CD14-positive monocyte (primary cell): ENCODE measurements around the gene SCG5. TPM values are rescaled to one million over a fixed set of nuclear protein-coding genes. Genes with fewer than 3 reads are reported as not detected.

Experiments
- DNase-seq, 3 donors: peaks; one replicate each; pipeline ENCODE4 v3.0.0-alpha.2; 2011 to 2022
- H2AFZ ChIP-seq: 2 replicates; pipeline ENCODE4 v1.6.0; 2012; ENCODE audit warnings: mild to moderate bottlenecking, low read depth, low read length, inconsistent platforms; ENCODE audit not compliant: insufficient read depth, poor library complexity, severe bottlenecking
- H3K27ac ChIP-seq, 2 donors: 1 replicate in 1 of 2; 2 replicates in 1 of 2; pipeline ENCODE4 v1.5.1; 2012 to 2013; ENCODE audit warnings: low read length in 2 of 2, control low read depth in 1 of 2, inconsistent platforms in 1 of 2, low read depth in 1 of 2, mild to moderate bottlenecking in 1 of 2
- H3K27me3 ChIP-seq, 2 donors: one replicate each; pipeline versions ENCODE4 v1.6.0 to v1.6.1; 2011 to 2013; ENCODE audit warnings: low read length in 2 of 2; ENCODE audit not compliant: control insufficient read depth in 2 of 2, insufficient read depth in 2 of 2
- H3K36me3 ChIP-seq, 2 donors: replicated peaks in 1 of 2; 1 replicate in 1 of 2; 2 replicates in 1 of 2; pipeline versions ENCODE4 v1.5.1 to v1.6.1; 2012 to 2013; ENCODE audit warnings: low read length in 2 of 2, control low read depth in 1 of 2, inconsistent platforms in 1 of 2, mild to moderate bottlenecking in 1 of 2; ENCODE audit not compliant: insufficient read depth in 2 of 2, control insufficient read depth in 1 of 2
- H3K4me1 ChIP-seq, 2 donors: 1 replicate in 1 of 2; 2 replicates in 1 of 2; pipeline versions ENCODE4 v1.5.1 to v1.6.1; 2012 to 2013; ENCODE audit warnings: low read length in 2 of 2, control low read depth in 1 of 2, inconsistent platforms in 1 of 2, mild to moderate bottlenecking in 1 of 2, moderate library complexity in 1 of 2; ENCODE audit not compliant: insufficient read depth in 2 of 2, control insufficient read depth in 1 of 2
- H3K4me2 ChIP-seq: replicated peaks from 2 replicates; pipeline ENCODE3; 2012; ENCODE audit warnings: low read length, moderate library complexity, mild to moderate bottlenecking; ENCODE audit not compliant: poor library complexity, severe bottlenecking; ENCODE audit errors: extremely low read depth
- H3K4me3 ChIP-seq, 3 experiments: fragments of 200-600 bp in 1 of 3; sonication (generic) in 1 of 3; replicated peaks in 1 of 3; 1 replicate in 2 of 3; 2 replicates in 1 of 3; pipeline ENCODE4 v1.5.1; 2011 to 2013; ENCODE audit warnings: low read length in 3 of 3, mild to moderate bottlenecking in 3 of 3, control low read depth in 2 of 3, low read depth in 2 of 3, inconsistent platforms in 1 of 3, moderate library complexity in 1 of 3
- H3K79me2 ChIP-seq: 2 replicates; pipeline ENCODE4 v1.6.0; 2012; ENCODE audit warnings: mild to moderate bottlenecking, control low read depth, inconsistent platforms, low read length, moderate library complexity; ENCODE audit not compliant: insufficient read depth
- H3K9ac ChIP-seq: 2 replicates; pipeline ENCODE4 v1.6.0; 2017; ENCODE audit warnings: low read length, mild to moderate bottlenecking; ENCODE audit not compliant: insufficient read depth, poor library complexity, severe bottlenecking
- H3K9me3 ChIP-seq, 2 donors: replicated peaks in 1 of 2; 1 replicate in 1 of 2; 2 replicates in 1 of 2; pipeline versions ENCODE4 v1.5.1 to v1.6.1; 2012 to 2013; ENCODE audit warnings: low read length in 2 of 2, control low read depth in 1 of 2; ENCODE audit not compliant: control insufficient read depth in 1 of 2, insufficient read depth in 1 of 2
- H4K20me1 ChIP-seq: 2 replicates; pipeline ENCODE4 v1.6.0; 2012; ENCODE audit warnings: mild to moderate bottlenecking, low read length, control low read depth, moderate library complexity; ENCODE audit not compliant: insufficient read depth
- H3K27ac Mint-ChIP-seq, 7 donors: one replicate each; pipeline ENCODE4 v1.8.0; 2020; ENCODE audit warnings: mild to moderate bottlenecking in 7 of 7, mixed read lengths in 7 of 7, moderate library complexity in 6 of 7, inconsistent platforms in 2 of 7
- H3K27me3 Mint-ChIP-seq, 3 donors: one replicate each; pipeline ENCODE4 v1.8.0; 2021 to 2022; ENCODE audit warnings: low read depth in 3 of 3, mild to moderate bottlenecking in 3 of 3, mixed read lengths in 3 of 3, moderate library complexity in 3 of 3, inconsistent platforms in 1 of 3
- H3K36me3 Mint-ChIP-seq, 2 donors: one replicate each; pipeline ENCODE4 v1.8.0; 2020; ENCODE audit warnings: mixed read lengths in 2 of 2, inconsistent platforms in 1 of 2, mild to moderate bottlenecking in 1 of 2
- H3K4me1 Mint-ChIP-seq: one replicate; pipeline ENCODE4 v1.8.0; 2020; ENCODE audit warnings: mild to moderate bottlenecking, mixed read lengths
- H3K4me3 Mint-ChIP-seq, 2 donors: one replicate each; pipeline ENCODE4 v1.8.0; 2020; ENCODE audit warnings: mild to moderate bottlenecking in 2 of 2, mixed read lengths in 2 of 2, moderate library complexity in 1 of 2
- H3K9me3 Mint-ChIP-seq, 7 donors: one replicate each; pipeline ENCODE4 v1.8.0; 2020 to 2022; ENCODE audit warnings: mixed read lengths in 7 of 7, mild to moderate bottlenecking in 6 of 7, moderate library complexity in 6 of 7, inconsistent platforms in 2 of 7
- WGBS: methylation state at CpG from one replicate; pipeline ENCODE4 v1.1.5; 2013; ENCODE audit warnings: missing lambda C conversion rate; ENCODE audit not compliant: insufficient coverage; 5-methylcytosine and 5-hydroxymethylcytosine counted together
- intact Hi-C, 2 donors: fragments of 100-400 bp; cut with micrococcal nuclease; formaldehyde crosslinking; loops; one replicate each; pipeline versions ENCODE4 v1.15.0 to v1.15.1; 2023
- polyA plus RNA-seq, 3 donors: library from polyadenylated mRNA; depleted of rRNA in 1 of 3; unstranded in 2 of 3; stranded (reverse) in 1 of 3; fragments of 300-500 nt in 2 of 3; fragments of >200 nt in 1 of 3; fragmentation: Illumina TruSeq in 2 of 3; gene quantifications; 1 replicate in 2 of 3; 2 replicates in 1 of 3; pipeline ENCODE4 v1.2.3, GENCODE V29; 2012 to 2021
- TF ChIP-seq, protein P1 (sequence below): fragments of 200-600 bp; IDR thresholded peaks from one replicate; pipeline ENCODE4 v1.8.0; 2022; ENCODE audit warnings: antibody characterized with exemption, mild to moderate bottlenecking

SCG5 gene
- polyA plus RNA-seq, 3 donors: not detected

DNA sequence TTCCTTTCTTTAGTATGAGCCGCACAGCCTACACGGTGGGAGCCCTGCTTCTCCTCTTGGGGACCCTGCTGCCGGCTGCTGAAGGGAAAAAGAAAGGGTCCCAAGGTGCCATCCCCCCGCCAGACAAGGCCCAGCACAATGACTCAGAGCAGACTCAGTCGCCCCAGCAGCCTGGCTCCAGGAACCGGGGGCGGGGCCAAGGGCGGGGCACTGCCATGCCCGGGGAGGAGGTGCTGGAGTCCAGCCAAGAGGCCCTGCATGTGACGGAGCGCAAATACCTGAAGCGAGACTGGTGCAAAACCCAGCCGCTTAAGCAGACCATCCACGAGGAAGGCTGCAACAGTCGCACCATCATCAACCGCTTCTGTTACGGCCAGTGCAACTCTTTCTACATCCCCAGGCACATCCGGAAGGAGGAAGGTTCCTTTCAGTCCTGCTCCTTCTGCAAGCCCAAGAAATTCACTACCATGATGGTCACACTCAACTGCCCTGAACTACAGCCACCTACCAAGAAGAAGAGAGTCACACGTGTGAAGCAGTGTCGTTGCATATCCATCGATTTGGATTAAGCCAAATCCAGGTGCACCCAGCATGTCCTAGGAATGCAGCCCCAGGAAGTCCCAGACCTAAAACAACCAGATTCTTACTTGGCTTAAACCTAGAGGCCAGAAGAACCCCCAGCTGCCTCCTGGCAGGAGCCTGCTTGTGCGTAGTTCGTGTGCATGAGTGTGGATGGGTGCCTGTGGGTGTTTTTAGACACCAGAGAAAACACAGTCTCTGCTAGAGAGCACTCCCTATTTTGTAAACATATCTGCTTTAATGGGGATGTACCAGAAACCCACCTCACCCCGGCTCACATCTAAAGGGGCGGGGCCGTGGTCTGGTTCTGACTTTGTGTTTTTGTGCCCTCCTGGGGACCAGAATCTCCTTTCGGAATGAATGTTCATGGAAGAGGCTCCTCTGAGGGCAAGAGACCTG is 89.5 kb downstream of the SCG5 start:
- no peak for DNase-seq
- Histone ChIP-seq H3K4me2 (peak overlapping the region; percentile 45), H3K27me3 (peaks cover 3 to 8% of the 10 kb centered on the region in 2 donors), H3K9me3 (no peaks in the 10 kb centered on the region), H3K36me3 (no peaks in the 10 kb centered on the region), H3K79me2 (no peaks in the 10 kb centered on the region), H3K9ac (peak overlapping the region; percentile 10), H2AFZ (peak overlapping the region; percentile 37), H3K4me3 (peak overlapping the region in 1 of 3 experiments; percentile 35), H3K4me1 (no peaks in the 10 kb centered on the region), H3K27ac (no peak overlapping the region), H4K20me1 (no peaks in the 10 kb centered on the region)
- peaks cover 19 to 25% (median 19%) of the 10 kb centered on the region in 3 donors for H3K27me3 Mint-ChIP-seq
- WGBS: 50% methylated on average over 22 of the region's 27 CpGs
- H3K36me3 Mint-ChIP-seq: no peaks in the 10 kb centered on the region
- peaks cover 3 to 13% (median 8%) of the 10 kb centered on the region in 7 donors for H3K9me3 Mint-ChIP-seq
- intact Hi-C loops: no loop called here
- H3K27ac Mint-ChIP-seq: no peak overlapping the region
- peak overlapping the region; percentile 5 to 18 for H3K4me3 Mint-ChIP-seq
- TF ChIP-seq, protein P1, sequence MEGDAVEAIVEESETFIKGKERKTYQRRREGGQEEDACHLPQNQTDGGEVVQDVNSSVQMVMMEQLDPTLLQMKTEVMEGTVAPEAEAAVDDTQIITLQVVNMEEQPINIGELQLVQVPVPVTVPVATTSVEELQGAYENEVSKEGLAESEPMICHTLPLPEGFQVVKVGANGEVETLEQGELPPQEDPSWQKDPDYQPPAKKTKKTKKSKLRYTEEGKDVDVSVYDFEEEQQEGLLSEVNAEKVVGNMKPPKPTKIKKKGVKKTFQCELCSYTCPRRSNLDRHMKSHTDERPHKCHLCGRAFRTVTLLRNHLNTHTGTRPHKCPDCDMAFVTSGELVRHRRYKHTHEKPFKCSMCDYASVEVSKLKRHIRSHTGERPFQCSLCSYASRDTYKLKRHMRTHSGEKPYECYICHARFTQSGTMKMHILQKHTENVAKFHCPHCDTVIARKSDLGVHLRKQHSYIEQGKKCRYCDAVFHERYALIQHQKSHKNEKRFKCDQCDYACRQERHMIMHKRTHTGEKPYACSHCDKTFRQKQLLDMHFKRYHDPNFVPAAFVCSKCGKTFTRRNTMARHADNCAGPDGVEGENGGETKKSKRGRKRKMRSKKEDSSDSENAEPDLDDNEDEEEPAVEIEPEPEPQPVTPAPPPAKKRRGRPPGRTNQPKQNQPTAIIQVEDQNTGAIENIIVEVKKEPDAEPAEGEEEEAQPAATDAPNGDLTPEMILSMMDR: no peak
- peaks cover 5% of the 10 kb centered on the region for H3K4me1 Mint-ChIP-seq

DNA sequence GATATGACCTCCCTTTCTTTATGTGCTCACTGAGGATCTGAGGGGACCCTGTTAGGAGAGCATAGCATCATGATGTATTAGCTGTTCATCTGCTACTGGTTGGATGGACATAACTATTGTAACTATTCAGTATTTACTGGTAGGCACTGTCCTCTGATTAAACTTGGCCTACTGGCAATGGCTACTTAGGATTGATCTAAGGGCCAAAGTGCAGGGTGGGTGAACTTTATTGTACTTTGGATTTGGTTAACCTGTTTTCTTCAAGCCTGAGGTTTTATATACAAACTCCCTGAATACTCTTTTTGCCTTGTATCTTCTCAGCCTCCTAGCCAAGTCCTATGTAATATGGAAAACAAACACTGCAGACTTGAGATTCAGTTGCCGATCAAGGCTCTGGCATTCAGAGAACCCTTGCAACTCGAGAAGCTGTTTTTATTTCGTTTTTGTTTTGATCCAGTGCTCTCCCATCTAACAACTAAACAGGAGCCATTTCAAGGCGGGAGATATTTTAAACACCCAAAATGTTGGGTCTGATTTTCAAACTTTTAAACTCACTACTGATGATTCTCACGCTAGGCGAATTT is 91.2 kb downstream of the SCG5 start:
- no peak overlapping the region for H2AFZ ChIP-seq
- H3K27ac ChIP-seq: no peak overlapping the region
- peaks cover 3 to 8% of the 10 kb centered on the region in 2 donors for H3K27me3 ChIP-seq
- H3K4me3 ChIP-seq: no peak overlapping the region
- H3K27me3 Mint-ChIP-seq: peaks cover 11 to 24% (median 17%) of the 10 kb centered on the region in 3 donors
- H3K9me3 ChIP-seq: no peaks in the 10 kb centered on the region
- no peaks in the 10 kb centered on the region for H3K36me3 ChIP-seq
- no peaks in the 10 kb centered on the region for H3K36me3 Mint-ChIP-seq
- H3K9me3 Mint-ChIP-seq: peaks cover 0 to 7% (median under 1%) of the 10 kb centered on the region in 7 donors
- no peaks in the 10 kb centered on the region for H3K79me2 ChIP-seq
- WGBS: 100% methylated on average over 2 of the region's 6 CpGs
- peaks cover 5% of the 10 kb centered on the region for H3K4me1 Mint-ChIP-seq
- DNase-seq: no peak
- no peak overlapping the region for H3K27ac Mint-ChIP-seq
- H3K4me3 Mint-ChIP-seq: no peak overlapping the region
- H3K4me1 ChIP-seq: no peaks in the 10 kb centered on the region
- TF ChIP-seq, protein P1: no peak
- no peaks in the 10 kb centered on the region for H4K20me1 ChIP-seq
- H3K9ac ChIP-seq: no peak overlapping the region
- intact Hi-C loops: no loop called here
- H3K4me2 ChIP-seq: no peak overlapping the region
